GM10847 (cell line): ENCODE results near the gene PRIMA1.

Experiments used
- POLR2A ChIP-seq: IDR thresholded peaks from 2 replicates; pipeline ENCODE4 v1.6.1; 2011; ENCODE audit not compliant: insufficient read length; ENCODE audit errors: extremely low read depth

The PRIMA1 gene

GRCh38 chr14:93788293-93788542, at the start of gene PRIMA1:
TSS of gene PRIMA1 (minus strand) at chr14:93788485. CDS start at chr14:93787718, 767 bp downstream.
- no peak for TF ChIP-seq POLR2A

DNA sequence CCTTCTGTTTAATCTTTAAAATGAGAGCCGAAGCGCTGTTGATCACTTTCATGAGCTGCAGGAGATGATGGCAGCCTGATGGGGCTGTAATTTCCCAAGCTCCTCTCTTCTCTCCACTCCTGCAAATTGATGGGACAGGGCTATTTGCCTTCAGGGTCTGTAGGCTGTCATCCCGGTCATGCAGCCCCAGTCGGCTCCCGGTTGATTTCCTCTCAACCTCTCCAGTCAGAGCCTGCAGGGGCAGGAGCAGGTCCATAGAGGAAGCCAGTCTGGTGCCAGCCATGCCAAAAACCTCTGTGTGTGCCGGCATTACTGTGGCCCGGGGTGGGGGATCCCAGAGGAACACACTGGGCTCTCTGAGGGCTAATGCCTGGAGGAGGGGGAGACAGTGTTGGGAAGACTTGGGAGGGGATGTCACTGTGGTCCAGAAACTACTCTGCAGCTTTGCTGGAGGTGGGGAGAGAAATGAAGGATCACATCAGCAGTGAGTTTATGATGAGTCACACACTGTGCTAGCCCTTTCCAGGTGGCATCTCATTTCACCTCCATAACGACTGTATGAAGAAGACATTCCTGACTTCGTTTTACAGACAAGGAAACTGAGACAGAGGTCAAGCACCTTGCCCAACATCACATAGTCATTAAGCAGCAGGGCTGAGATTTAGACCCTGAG, 46.5 kb upstream of the PRIMA1 start:
- no peak for TF ChIP-seq POLR2A

DNA sequence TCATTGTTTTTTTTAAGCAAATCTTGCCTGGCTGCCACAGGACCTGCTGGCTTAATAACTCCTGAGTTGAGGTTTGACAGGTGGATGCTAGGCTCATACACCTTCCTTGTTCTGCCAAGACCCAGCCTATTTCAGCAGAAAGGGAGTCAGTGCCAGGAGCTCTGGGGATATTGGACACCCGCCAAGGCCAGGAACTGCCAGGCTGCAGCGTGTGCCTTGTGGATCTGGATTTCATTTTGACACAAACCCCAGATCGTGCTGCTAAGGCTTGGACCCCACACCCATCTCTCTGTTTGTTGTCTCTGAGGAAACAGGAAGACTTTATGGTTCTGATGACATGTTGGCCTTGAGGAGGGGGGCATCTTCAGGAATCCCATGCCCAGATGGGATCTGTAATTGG, 44.4 kb upstream of the PRIMA1 start:
- TF ChIP-seq POLR2A, result no peak

- no peak for TF ChIP-seq POLR2A
Observed at GRCh38 chr14:93832081-93832480, 43.8 kb upstream of the PRIMA1 start.

GRCh38 chr14:93830753-93831461, 42.6 kb upstream of the PRIMA1 start:
- no peak for TF ChIP-seq POLR2A

GRCh38 chr14:93829839-93830481, 41.7 kb upstream of the PRIMA1 start:
- TF ChIP-seq POLR2A, result no peak

GRCh38 chr14:93825235-93825553, 36.9 kb upstream of the PRIMA1 start:
- no peak for TF ChIP-seq POLR2A

GRCh38 chr14:93824518-93825234, 36.4 kb upstream of the PRIMA1 start:
- no peak for TF ChIP-seq POLR2A

- TF ChIP-seq POLR2A, result no peak
Observed at GRCh38 chr14:93824076-93824475, 35.8 kb upstream of the PRIMA1 start.

- TF ChIP-seq POLR2A, result no peak
Observed at GRCh38 chr14:93821051-93821450, 32.8 kb upstream of the PRIMA1 start.

DNA sequence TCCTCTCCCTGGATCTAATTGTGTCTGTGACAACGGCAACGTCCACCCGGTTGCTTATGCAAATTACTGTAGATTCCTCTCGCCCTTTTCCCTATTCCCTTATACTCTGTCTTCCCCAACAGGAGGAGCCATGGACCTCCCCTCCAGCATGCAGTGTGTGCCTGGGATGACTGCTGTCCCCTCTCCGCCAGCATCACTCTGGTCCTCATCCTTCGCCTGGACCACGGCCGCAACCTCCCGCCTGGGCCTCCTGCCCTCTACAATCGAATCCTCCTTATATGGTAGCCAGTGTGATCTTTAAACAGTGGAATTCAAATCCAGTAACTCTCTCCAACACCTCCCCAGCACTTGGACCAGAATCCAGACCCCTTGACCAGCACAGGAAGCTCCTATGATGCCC, 30.6 kb upstream of the PRIMA1 start:
- no peak for TF ChIP-seq POLR2A

GRCh38 chr14:93811676-93812075, 23.4 kb upstream of the PRIMA1 start:
- no peak for TF ChIP-seq POLR2A

DNA sequence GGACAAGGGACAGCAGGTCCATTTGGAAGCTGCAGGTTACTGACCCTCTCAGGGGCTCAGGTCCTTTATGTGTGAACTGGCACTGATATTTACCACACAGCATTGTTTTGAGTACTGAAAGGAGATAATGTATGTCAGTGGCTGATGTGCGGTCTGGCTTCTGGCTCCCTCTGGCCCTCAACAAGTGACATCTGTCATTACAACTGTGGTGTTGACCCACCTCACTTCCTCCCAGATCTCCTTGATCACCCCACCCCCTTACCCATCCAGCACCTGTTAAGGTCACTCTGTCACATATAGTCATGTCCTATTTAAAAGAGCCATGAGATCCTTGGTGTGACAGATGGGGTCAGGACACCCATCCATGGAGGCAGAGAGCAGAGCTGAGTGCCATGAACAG, 22.7 kb upstream of the PRIMA1 start:
- no peak for TF ChIP-seq POLR2A

- TF ChIP-seq POLR2A, result no peak
Observed at GRCh38 chr14:93804654-93805053, 16.4 kb upstream of the PRIMA1 start.

GRCh38 chr14:93803408-93804318, 15.4 kb upstream of the PRIMA1 start:
- TF ChIP-seq POLR2A, result no peak
